SU-DHL-6 (cell line): ENCODE results near the gene RNASE9.

Source experiments
- H2AFZ ChIP-seq: fragments of 200-600 bp; sonication (generic); 2 replicates; pipeline ENCODE4 v1.6.1; 2014; ENCODE audit warnings: low read depth, mild to moderate bottlenecking, moderate library complexity, mixed read lengths, antibody characterized with exemption, low read length; ENCODE audit not compliant: severe bottlenecking
- H3F3A ChIP-seq: fragments of 200-600 bp; shearing (Covaris generic); 2 replicates; pipeline ENCODE4 v1.6.0; 2016; ENCODE audit warnings: antibody characterized with exemption, mild to moderate bottlenecking; ENCODE audit not compliant: insufficient read depth
- H3K27ac ChIP-seq: fragments of 200-600 bp; sonication (generic); 2 replicates; pipeline ENCODE4 v1.5.1; 2016; ENCODE audit warnings: low read depth, mild to moderate bottlenecking, low read length, moderate library complexity, mixed read lengths
- H3K27me3 ChIP-seq: fragments of 200-600 bp; sonication (generic), shearing (Covaris generic); 2 replicates; pipeline ENCODE4 v1.6.0; 2014; ENCODE audit warnings: mild to moderate bottlenecking, low read length
- H3K36me3 ChIP-seq: fragments of 200-600 bp; sonication (generic); 2 replicates; pipeline ENCODE4 v1.6.1; 2014; ENCODE audit warnings: mild to moderate bottlenecking, low read length, mixed read lengths
- H3K4me2 ChIP-seq: fragments of 300-600, 200-600 bp; shearing (Covaris generic), sonication (generic); 2 replicates; pipeline ENCODE4 v1.6.0; 2014; ENCODE audit warnings: low read length, low read depth, mild to moderate bottlenecking; ENCODE audit not compliant: poor library complexity, severe bottlenecking
- H3K4me3 ChIP-seq: fragments of 200-600 bp; sonication (generic); 2 replicates; pipeline ENCODE4 v1.5.1; 2014; ENCODE audit warnings: antibody characterized with exemption, low read length, mild to moderate bottlenecking, mixed read lengths; ENCODE audit not compliant: insufficient read depth, poor library complexity, severe bottlenecking
- H3K79me2 ChIP-seq: fragments of 200-600 bp; sonication (generic); 2 replicates; pipeline ENCODE4 v1.6.1; 2014; ENCODE audit warnings: mild to moderate bottlenecking, low read length, moderate library complexity; ENCODE audit not compliant: insufficient read depth
- H3K9ac ChIP-seq: fragments of 200-600 bp; sonication (generic); 2 replicates; pipeline ENCODE4 v1.7.0; 2014; ENCODE audit warnings: mild to moderate bottlenecking, low read length
- H3K9me2 ChIP-seq: fragments of 200-600 bp; sonication (generic); replicated peaks from 2 replicates; pipeline ENCODE4 v1.6.1; 2014; ENCODE audit warnings: low read length; ENCODE audit not compliant: insufficient read depth
- H3K9me3 ChIP-seq: fragments of 200-600 bp; sonication (generic); 2 replicates; pipeline ENCODE4 v1.6.1; 2014; ENCODE audit warnings: low read length, mixed read lengths; ENCODE audit not compliant: insufficient read depth
- H4K20me1 ChIP-seq: fragments of 200-600 bp; sonication (generic); 2 replicates; pipeline ENCODE4 v1.6.1; 2014; ENCODE audit warnings: low read depth, mild to moderate bottlenecking, antibody characterized with exemption, low read length, moderate library complexity, mixed read lengths
- EZH2phosphoT487 ChIP-seq: fragments of 200-600 bp; sonication (generic), shearing (Covaris generic); conservative IDR thresholded peaks from 2 replicates; pipeline ENCODE4 v1.6.1; 2018; ENCODE audit warnings: mild to moderate bottlenecking, antibody characterized with exemption, low read length, moderate library complexity, mixed read lengths
- TF ChIP-seq, protein P1 (sequence below): fragments of 200-600 bp; sonication (generic); IDR thresholded peaks from one replicate; pipeline ENCODE4 v1.5.1; 2017; ENCODE audit warnings: antibody characterized with exemption, mild to moderate bottlenecking, low read length, moderate library complexity; ENCODE audit not compliant: insufficient read depth, poor library complexity, severe bottlenecking

Gene RNASE9

DNA sequence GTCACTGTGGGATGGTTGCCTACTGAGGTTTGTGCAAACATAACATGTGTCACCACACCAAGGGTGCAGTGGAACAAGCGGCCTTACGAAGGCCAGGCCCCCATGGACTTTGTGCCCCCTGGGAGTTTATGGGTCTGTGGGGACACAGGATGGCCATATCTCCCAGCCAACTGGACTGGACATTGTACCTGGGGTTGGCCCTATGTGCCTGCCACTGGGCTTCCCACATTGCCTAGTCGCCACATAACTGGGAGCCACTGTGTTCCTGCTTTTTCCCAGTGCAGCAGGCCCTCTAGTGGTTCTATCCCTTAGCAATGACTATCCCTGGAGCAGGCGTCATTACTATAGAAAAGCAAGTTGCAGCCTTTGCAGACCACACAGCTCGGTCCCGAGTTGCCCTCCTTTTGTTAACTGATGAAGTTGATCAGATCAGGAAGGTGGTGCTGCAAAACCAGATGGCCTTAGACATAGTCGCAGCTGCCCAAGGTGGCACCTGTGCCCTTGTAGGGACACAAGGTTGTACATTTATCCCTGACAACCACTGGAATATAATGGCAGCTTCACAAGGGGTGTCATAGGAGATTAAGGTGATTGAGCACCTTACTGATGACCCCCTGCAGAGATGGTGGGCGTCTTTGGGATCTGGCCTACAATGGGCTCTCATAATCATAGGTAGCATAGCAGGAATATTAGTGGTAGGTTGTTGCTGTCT lies 45.5 kb upstream of the RNASE9 start:
- no peaks in the 10 kb centered on the region for H3K79me2 ChIP-seq
- no peak overlapping the region for H3K4me2 ChIP-seq
- no peaks in the 10 kb centered on the region for H4K20me1 ChIP-seq
- no peak overlapping the region for H3K27ac ChIP-seq
- no peaks in the 10 kb centered on the region for H3K9me3 ChIP-seq
- no peak for TF ChIP-seq EZH2phosphoT487
- TF ChIP-seq, protein P1, sequence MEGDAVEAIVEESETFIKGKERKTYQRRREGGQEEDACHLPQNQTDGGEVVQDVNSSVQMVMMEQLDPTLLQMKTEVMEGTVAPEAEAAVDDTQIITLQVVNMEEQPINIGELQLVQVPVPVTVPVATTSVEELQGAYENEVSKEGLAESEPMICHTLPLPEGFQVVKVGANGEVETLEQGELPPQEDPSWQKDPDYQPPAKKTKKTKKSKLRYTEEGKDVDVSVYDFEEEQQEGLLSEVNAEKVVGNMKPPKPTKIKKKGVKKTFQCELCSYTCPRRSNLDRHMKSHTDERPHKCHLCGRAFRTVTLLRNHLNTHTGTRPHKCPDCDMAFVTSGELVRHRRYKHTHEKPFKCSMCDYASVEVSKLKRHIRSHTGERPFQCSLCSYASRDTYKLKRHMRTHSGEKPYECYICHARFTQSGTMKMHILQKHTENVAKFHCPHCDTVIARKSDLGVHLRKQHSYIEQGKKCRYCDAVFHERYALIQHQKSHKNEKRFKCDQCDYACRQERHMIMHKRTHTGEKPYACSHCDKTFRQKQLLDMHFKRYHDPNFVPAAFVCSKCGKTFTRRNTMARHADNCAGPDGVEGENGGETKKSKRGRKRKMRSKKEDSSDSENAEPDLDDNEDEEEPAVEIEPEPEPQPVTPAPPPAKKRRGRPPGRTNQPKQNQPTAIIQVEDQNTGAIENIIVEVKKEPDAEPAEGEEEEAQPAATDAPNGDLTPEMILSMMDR: no peak
- no peaks in the 10 kb centered on the region for H3K9me2 ChIP-seq
- no peak overlapping the region for H2AFZ ChIP-seq
- H3K36me3 ChIP-seq: no peaks in the 10 kb centered on the region
- H3K27me3 ChIP-seq: no peaks in the 10 kb centered on the region
- H3F3A ChIP-seq: no peaks in the 10 kb centered on the region
- H3K9ac ChIP-seq: no peak overlapping the region
- H3K4me3 ChIP-seq: no peak overlapping the region

DNA sequence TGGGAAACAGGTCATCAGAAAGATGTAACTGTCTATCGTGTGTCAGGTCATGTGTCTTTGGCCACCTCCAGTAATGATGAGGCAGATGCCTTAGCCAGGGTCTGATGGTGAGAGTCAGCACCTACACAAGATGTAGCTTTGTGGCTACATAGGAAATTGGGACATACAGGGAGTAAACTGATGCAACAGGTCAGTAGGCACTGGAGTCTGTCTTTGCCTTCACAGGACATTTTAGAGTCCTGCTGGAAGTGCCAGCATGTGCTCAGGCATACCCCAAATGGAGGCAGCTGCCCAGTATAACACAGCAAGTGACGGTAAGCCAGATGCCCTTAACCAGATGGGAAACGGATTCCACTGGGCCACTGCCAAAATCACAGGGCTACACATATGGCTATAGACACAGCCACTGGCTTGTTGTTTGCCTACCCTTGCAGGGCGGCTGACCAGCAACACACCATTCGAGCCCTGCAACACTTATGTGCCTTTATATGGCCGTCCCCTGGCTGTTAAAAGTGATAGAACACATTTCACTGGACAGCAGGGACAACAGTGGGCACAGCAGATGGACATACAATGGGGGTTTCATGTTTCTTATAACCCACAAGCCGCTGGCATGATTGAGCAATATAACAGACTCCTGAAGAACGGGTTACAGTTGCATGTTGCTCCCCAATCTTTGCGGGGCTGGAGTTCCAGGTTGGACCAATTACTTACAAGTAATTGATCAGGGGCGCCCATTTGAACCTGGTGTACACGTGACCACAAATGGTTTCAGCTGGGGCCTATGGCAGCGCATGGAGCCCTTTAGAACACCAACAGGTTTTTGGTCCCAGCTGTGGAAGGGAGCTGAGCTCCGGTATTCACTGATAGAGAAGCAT lies 43.2 kb upstream of the RNASE9 start:
- H4K20me1 ChIP-seq: no peaks in the 10 kb centered on the region
- no peak overlapping the region for H3K4me2 ChIP-seq
- no peak for TF ChIP-seq EZH2phosphoT487
- TF ChIP-seq, protein P1: no peak
- no peak overlapping the region for H3K27ac ChIP-seq
- H3K4me3 ChIP-seq: no peak overlapping the region
- no peaks in the 10 kb centered on the region for H3K9me3 ChIP-seq
- no peaks in the 10 kb centered on the region for H3F3A ChIP-seq
- H3K27me3 ChIP-seq: no peaks in the 10 kb centered on the region
- H3K9me2 ChIP-seq: no peaks in the 10 kb centered on the region
- no peak overlapping the region for H3K9ac ChIP-seq
- H3K36me3 ChIP-seq: no peaks in the 10 kb centered on the region
- H3K79me2 ChIP-seq: no peaks in the 10 kb centered on the region
- H2AFZ ChIP-seq: no peak overlapping the region

DNA sequence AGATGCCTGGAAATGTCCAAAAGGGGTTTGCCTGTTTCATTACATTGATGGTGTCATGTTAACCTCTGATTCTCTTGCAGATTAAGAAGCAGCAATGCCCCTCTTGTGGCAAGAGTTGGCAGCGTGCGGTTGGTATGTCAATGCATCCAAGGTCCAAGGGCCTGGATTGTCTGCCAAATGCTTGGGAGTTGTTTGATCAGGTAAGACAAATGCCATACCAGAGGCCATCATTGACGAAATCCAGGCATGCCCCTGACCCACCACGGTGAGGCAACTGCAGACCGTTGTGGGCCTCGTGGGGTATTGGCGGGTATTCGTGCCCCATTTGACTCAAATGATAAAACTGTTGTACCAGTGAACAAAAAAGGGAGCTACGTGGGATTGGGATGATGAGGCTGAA lies 41.7 kb upstream of the RNASE9 start:
- Histone ChIP-seq H4K20me1 (no peaks in the 10 kb centered on the region), H3K9me2 (no peaks in the 10 kb centered on the region), H3K27ac (no peak overlapping the region), H3F3A (no peaks in the 10 kb centered on the region), H3K27me3 (no peaks in the 10 kb centered on the region), H3K4me2 (no peak overlapping the region), H3K4me3 (no peak overlapping the region), H2AFZ (no peak overlapping the region), H3K36me3 (no peaks in the 10 kb centered on the region), H3K9me3 (no peaks in the 10 kb centered on the region), H3K9ac (no peak overlapping the region), H3K79me2 (no peaks in the 10 kb centered on the region)
- no peak for TF ChIP-seq EZH2phosphoT487
- TF ChIP-seq, protein P1: no peak
